Activated naive CD4-positive, alpha-beta T cell treated with Interleukin-2 at 50 U/mL for 16 hours (primary cell): ENCODE results near the gene RPTOR.

Experiments used
- DNase-seq: peaks from one replicate; pipeline ENCODE4 v3.0.0-alpha.2; 2020

Gene RPTOR

GRCh38 chr17:80855948-80856862, 311.6 kb downstream of the RPTOR start:
- peak; percentile 91 for DNase-seq

GRCh38 chr17:80856863-80857755, 312.5 kb downstream of the RPTOR start:
- no peak for DNase-seq

GRCh38 chr17:80857756-80858171, 313.1 kb downstream of the RPTOR start:
- no peak for DNase-seq

GRCh38 chr17:80858301-80859001, 313.8 kb downstream of the RPTOR start:
- DNase-seq: no peak

- no peak for DNase-seq
Observed at GRCh38 chr17:80859002-80859941, 314.6 kb downstream of the RPTOR start.

GRCh38 chr17:80860101-80860671, 315.5 kb downstream of the RPTOR start:
- no peak for DNase-seq

GRCh38 chr17:80860703-80861417, 316.2 kb downstream of the RPTOR start:
- DNase-seq: no peak

GRCh38 chr17:80861418-80861815, 316.8 kb downstream of the RPTOR start:
- no peak for DNase-seq

- DNase-seq: peak; percentile 68
Observed at GRCh38 chr17:80861892-80862291, 317.3 kb downstream of the RPTOR start.

- no peak for DNase-seq
Observed at GRCh38 chr17:80862481-80862961, 317.9 kb downstream of the RPTOR start.

GRCh38 chr17:80862978-80863377, 318.3 kb downstream of the RPTOR start:
- DNase-seq: no peak

GRCh38 chr17:80863626-80864025, 319.0 kb downstream of the RPTOR start:
- no peak for DNase-seq

GRCh38 chr17:80864751-80865150, 320.1 kb downstream of the RPTOR start:
- DNase-seq: no peak

GRCh38 chr17:80866050-80866793, 321.6 kb downstream of the RPTOR start:
- DNase-seq: peak; percentile 76

GRCh38 chr17:80868022-80868609, 323.5 kb downstream of the RPTOR start:
- no peak for DNase-seq

- no peak for DNase-seq
Observed at GRCh38 chr17:80869481-80870145, 325.0 kb downstream of the RPTOR start.

- DNase-seq: peak; percentile 26
Observed at GRCh38 chr17:80870401-80870800, 325.8 kb downstream of the RPTOR start.

- DNase-seq: no peak
Observed at GRCh38 chr17:80871341-80871740, 326.7 kb downstream of the RPTOR start.

GRCh38 chr17:80872001-80872500, 327.4 kb downstream of the RPTOR start:
- no peak for DNase-seq
